GM12892 (cell line): ENCODE measurements around the gene SMIM11.
"Not testable (repeated sequence)": the region's sequence is repeated elsewhere in the genome, so short reads cannot be mapped to it uniquely, and the experiment has no call there.

Experiments used
- DNase-seq: peaks from one replicate; pipeline ENCODE4 v3.0.0; 2011; ENCODE audit not compliant: insufficient read length
- FAIRE-seq: peaks from 2 replicates; lab custom pipeline; 2011; peaks lifted over from hg19 to GRCh38; lab: Jason Lieb, UNC

The SMIM11 gene

DNA sequence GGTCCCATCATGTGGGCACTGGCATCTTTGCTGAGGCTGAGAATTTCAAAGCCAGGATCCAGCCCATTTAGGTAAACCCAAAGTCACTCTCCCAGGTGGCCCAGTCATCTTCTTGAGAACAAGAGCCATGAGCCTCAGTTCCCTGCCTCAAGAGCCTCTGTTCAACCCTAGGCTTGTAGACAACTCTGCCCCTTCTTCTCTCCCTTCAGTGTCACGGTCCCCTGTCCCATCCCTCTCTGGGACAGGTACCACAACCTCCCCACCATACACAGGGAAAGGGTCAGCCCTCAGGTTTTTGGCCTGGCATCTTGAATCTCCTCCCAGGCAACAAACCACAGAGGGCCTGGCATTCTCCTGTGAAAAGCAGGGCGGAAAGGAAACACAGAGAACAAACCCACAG lies 30.4 kb downstream of the SMIM11 start:
- DNase-seq, FAIRE-seq: not testable (repeated sequence)

GRCh38 chr21:34406102-34406501 lies 30.8 kb downstream of the SMIM11 start:
- not testable (repeated sequence) for DNase-seq, FAIRE-seq

- FAIRE-seq, DNase-seq: not testable (repeated sequence)
These were observed 31.4 kb downstream of the SMIM11 start for GRCh38 chr21:34406676-34407075.

DNA sequence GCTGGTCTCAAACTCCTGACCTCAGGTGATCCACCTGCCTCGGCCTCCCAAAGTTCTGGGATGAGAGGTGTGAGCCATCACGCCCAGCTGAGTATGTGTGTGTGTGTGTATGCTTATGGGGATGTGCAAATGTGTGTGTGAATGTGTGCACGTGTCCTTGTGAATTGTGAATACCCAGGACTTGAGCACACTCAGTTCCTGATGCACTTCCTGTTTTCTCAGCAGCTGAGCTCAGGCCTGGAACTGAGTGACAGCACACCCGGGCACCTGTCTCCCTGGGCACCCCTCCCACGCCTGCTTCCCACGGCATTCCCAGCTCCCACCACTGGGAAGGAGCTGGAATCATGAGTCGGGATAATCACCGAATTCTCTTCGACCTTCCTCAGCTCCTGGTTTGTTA lies 32.0 kb downstream of the SMIM11 start:
- FAIRE-seq, DNase-seq: not testable (repeated sequence)

DNA sequence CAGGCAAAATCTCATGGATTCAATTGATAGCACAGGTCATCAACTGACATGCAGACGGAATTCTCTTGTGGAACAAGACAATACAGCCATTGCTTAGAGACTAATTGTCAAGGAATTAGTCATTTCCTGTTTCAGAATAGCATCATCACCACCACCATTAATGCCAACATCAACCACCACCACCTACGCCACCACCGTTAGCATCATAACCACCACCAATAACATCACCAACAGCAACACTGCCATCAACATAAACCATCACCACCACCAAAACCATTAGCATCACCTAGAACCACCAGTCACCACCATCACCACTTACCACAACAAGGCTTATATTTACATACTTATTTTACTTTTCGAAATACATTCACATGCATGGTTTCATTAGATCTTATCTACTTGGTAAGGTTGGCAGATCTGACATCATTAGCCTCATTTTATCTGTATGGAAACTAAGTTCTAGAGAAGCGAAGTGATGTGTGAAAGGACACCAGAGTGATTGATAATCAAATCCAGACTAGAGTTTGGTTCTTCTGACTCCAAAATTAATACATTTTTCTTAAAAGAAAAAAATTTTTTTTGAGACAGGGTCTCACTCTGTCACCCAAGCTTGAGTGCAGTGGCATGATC lies 42.3 kb downstream of the SMIM11 start:
- not testable (repeated sequence) for DNase-seq
- peak; percentile 9 for FAIRE-seq

GRCh38 chr21:34423805-34424204 lies 48.5 kb downstream of the SMIM11 start, which contains the start of gene SMIM34:
Gene SMIM34 (minus strand): TSS chr21:34423951. CDS start chr21:34423839, 112 bp downstream.
- DNase-seq, FAIRE-seq: not testable (repeated sequence)

- DNase-seq, FAIRE-seq: not testable (repeated sequence)
These were observed 52.0 kb downstream of the SMIM11 start for GRCh38 chr21:34427339-34427738.

DNA sequence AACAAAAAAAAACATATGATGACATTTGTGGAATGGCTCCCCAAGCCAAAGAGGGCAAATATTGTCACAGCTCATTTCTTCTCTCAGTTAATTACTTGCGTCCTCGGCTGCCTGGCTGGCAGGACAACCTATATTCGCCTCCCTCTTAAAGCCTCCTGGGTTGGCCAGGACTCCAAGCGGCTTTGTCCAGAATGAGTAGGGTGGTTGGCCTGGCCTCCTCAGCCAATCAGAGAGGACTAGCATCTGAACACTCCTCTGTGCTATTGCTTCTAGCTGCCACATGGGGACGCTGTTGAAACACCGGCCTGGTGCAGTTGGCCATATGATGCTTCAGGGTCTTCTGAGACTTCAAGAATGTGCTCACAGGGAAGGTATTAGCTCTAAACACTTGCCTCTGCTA lies 53.1 kb downstream of the SMIM11 start:
- not testable (repeated sequence) for DNase-seq, FAIRE-seq

GRCh38 chr21:34429710-34430109 lies 54.4 kb downstream of the SMIM11 start:
- not testable (repeated sequence) for FAIRE-seq, DNase-seq
